Measurements from ENCODE around the gene PTX3.

PTX3 gene

GRCh38 chr3:157410945-157411344, 25.7 kb upstream of the PTX3 start:
- DNase-seq (ENCODE audit: extremely low spot score): no peak
- ChIA-PET POLR2A (no interaction called here), CTCF (no interaction called here)
- no peak for TF ChIP-seq FOXM1 (IDR thresholded peaks at IDR 0.05; ENCODE audit: borderline replicate concordance)
- no peak for TF ChIP-seq BHLHE40 (IDR thresholded peaks at IDR 0.05; ENCODE audit: borderline replicate concordance)
- TF ChIP-seq ELF4 (IDR thresholded peaks at IDR 0.05): no peak
- TF ChIP-seq NFRKB (IDR thresholded peaks at IDR 0.05): no peak
- TF ChIP-seq FOXK2 (IDR thresholded peaks at IDR 0.05): no peak
- no peak for TF ChIP-seq L3MBTL2 (conservative IDR thresholded peaks at IDR 0.05)
- no peak for TF ChIP-seq ARNT (IDR thresholded peaks at IDR 0.05)
- no peak for TF ChIP-seq LEF1 (IDR thresholded peaks at IDR 0.05; ENCODE audit: borderline replicate concordance)
- no peak for TF ChIP-seq HDGF (IDR thresholded peaks at IDR 0.05; ENCODE audit: borderline replicate concordance)
- no peak for TF ChIP-seq CTBP1 (IDR thresholded peaks at IDR 0.05; ENCODE audit: borderline replicate concordance)

DNA sequence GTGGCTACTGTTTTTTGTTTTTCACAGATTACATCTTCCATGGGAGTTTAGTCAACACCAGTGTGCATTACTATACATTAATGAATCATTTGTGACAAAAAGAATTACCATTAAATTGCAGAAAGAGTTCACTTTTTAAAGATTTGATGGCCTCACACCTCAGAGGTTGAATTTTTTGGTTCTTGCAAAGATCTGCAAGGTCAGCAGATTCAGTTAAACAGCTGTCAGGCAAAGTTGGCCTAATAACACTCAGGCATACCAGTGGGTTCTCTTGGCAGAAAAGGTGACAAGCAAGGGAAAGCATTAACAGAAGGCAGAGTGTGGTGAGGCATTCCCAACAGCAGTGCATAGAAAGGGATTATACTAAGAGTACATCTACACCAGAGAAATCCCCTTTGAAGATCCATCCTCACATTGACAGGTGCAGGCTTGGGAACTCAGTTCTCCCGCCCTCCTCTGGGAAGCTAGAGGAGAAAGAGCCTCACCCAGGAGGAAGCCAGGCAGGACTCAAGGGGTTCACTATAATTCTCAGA, 24.3 kb upstream of the PTX3 start:
- TF ChIP-seq TARDBP (IDR thresholded peaks at IDR 0.05): no peak
- TF ChIP-seq HDGF (IDR thresholded peaks at IDR 0.05; ENCODE audit: borderline replicate concordance): no peak
- no peak for TF ChIP-seq FOXK2 (IDR thresholded peaks at IDR 0.05)
- no peak for TF ChIP-seq L3MBTL2 (conservative IDR thresholded peaks at IDR 0.05)
- no peak for TF ChIP-seq CTBP1 (IDR thresholded peaks at IDR 0.05; ENCODE audit: borderline replicate concordance)
- no peak for TF ChIP-seq ELF4 (IDR thresholded peaks at IDR 0.05)
- TF ChIP-seq BHLHE40 (IDR thresholded peaks at IDR 0.05; ENCODE audit: borderline replicate concordance): no peak
- no peak for TF ChIP-seq ARNT (IDR thresholded peaks at IDR 0.05)
- DNase-seq (ENCODE audit: extremely low spot score): no peak
- ChIA-PET POLR2A (no interaction called here), CTCF (no interaction called here)

- DNase-seq (ENCODE audit: extremely low spot score): no peak
- TF ChIP-seq L3MBTL2 (conservative IDR thresholded peaks at IDR 0.05) (no peak), FOXK2 (IDR thresholded peaks at IDR 0.05) (no peak), ARNT (IDR thresholded peaks at IDR 0.05) (no peak), ELF4 (IDR thresholded peaks at IDR 0.05) (no peak), ZNF384 (IDR thresholded peaks at IDR 0.05) (no peak), CTBP1 (IDR thresholded peaks at IDR 0.05; ENCODE audit: borderline replicate concordance) (no peak), FOXA1 (IDR thresholded peaks at IDR 0.05) (no peak), NFRKB (IDR thresholded peaks at IDR 0.05) (no peak), LEF1 (IDR thresholded peaks at IDR 0.05; ENCODE audit: borderline replicate concordance) (no peak)
- ChIA-PET CTCF (no interaction called here), POLR2A (no interaction called here)
These were observed 21.8 kb upstream of the PTX3 start for GRCh38 chr3:157414861-157415260.

DNA sequence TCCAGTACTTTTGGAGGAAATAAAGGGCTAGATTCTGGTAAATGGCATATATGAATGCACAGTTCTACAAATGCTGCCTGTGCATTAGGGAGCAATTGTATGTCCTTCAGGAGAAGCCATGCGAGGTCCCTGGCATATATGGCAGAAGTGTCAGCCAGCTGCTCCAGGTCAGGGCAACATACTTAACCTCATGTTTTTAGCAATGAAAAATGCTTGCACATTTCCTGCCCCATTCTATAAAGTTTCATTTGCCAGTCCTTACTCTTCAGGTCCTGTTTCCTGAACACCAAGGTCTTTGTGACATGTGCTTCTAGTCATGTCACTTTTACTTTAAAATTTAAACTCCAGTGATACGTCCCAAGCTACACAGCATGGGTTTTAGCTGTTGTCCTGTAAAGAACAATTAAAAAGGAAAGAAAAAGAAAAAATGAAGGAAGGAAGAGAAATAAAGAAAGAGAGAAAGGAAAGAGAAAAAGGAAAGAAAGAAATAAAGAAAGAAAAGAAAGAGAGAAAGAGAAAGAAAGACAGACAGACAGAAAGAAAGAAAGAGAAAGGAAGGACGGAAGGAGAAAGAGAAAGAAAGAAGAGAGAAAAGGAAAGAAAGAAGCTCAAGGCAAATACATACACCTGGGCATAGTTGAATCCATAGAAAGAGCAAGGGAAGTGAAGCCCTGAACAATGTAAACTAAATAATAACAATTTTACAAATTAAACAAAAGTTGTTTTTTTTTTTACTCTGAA, 20.1 kb upstream of the PTX3 start:
- TF ChIP-seq TARDBP (IDR thresholded peaks at IDR 0.05) (no peak), HDGF (IDR thresholded peaks at IDR 0.05; ENCODE audit: borderline replicate concordance) (no peak), BHLHE40 (IDR thresholded peaks at IDR 0.05; ENCODE audit: borderline replicate concordance) (no peak), SUZ12 (IDR thresholded peaks at IDR 0.05) (no peak), L3MBTL2 (conservative IDR thresholded peaks at IDR 0.05) (no peak)
- no peak for DNase-seq (ENCODE audit: extremely low spot score)
- ChIA-PET POLR2A (no interaction called here), CTCF (interaction anchor here (0.6 kb wide), 1 partner anchor 311 kb away, joined by 4 read pairs; no protein-coding TSS in a partner anchor)

DNA sequence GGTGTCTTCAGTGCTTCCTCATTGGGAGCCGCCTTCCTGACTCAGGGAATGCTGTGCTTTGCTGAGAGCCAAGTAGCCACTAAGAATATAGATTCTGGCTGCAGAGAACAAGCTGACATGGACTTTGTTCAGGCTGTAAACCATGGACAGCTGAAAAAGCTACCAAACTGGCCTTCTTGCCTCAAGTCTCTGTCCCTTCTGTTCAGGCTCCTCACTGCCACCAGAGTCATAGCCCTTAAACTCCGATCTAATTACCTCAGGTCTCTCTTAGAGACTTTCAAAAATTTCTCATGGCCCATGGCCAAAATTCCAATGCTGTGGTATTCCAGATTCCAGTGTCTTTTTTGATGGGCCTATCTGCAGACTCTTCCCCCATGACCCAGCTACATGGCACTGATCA, 19.4 kb upstream of the PTX3 start:
- ChIA-PET POLR2A (no interaction called here), CTCF (no interaction called here)
- no peak for DNase-seq (ENCODE audit: extremely low spot score)
- TF ChIP-seq BHLHE40 (IDR thresholded peaks at IDR 0.05; ENCODE audit: borderline replicate concordance) (no peak), FOXA1 (IDR thresholded peaks at IDR 0.05) (no peak), ARNT (IDR thresholded peaks at IDR 0.05) (no peak), NFRKB (IDR thresholded peaks at IDR 0.05) (no peak), SP1 (IDR thresholded peaks at IDR 0.05) (no peak), ELF4 (IDR thresholded peaks at IDR 0.05) (no peak), TARDBP (IDR thresholded peaks at IDR 0.05) (no peak), LEF1 (IDR thresholded peaks at IDR 0.05; ENCODE audit: borderline replicate concordance) (no peak), FOXM1 (IDR thresholded peaks at IDR 0.05; ENCODE audit: borderline replicate concordance) (no peak), ZNF384 (IDR thresholded peaks at IDR 0.05) (no peak)

GRCh38 chr3:157418104-157418503, 18.5 kb upstream of the PTX3 start:
- TF ChIP-seq FOXK2 (IDR thresholded peaks at IDR 0.05) (no peak), LEF1 (IDR thresholded peaks at IDR 0.05; ENCODE audit: borderline replicate concordance) (no peak), TARDBP (IDR thresholded peaks at IDR 0.05) (no peak), SUZ12 (IDR thresholded peaks at IDR 0.05) (no peak), L3MBTL2 (conservative IDR thresholded peaks at IDR 0.05) (no peak), FOXA1 (IDR thresholded peaks at IDR 0.05) (no peak), FOXM1 (IDR thresholded peaks at IDR 0.05; ENCODE audit: borderline replicate concordance) (no peak), BHLHE40 (IDR thresholded peaks at IDR 0.05; ENCODE audit: borderline replicate concordance) (no peak), NFRKB (IDR thresholded peaks at IDR 0.05) (no peak)
- TF ChIP-seq, protein P1, sequence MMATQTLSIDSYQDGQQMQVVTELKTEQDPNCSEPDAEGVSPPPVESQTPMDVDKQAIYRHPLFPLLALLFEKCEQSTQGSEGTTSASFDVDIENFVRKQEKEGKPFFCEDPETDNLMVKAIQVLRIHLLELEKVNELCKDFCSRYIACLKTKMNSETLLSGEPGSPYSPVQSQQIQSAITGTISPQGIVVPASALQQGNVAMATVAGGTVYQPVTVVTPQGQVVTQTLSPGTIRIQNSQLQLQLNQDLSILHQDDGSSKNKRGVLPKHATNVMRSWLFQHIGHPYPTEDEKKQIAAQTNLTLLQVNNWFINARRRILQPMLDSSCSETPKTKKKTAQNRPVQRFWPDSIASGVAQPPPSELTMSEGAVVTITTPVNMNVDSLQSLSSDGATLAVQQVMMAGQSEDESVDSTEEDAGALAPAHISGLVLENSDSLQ (IDR thresholded peaks at IDR 0.05): no peak
- ChIA-PET POLR2A (no interaction called here), CTCF (no interaction called here)
- no peak for DNase-seq (ENCODE audit: extremely low spot score)

DNA sequence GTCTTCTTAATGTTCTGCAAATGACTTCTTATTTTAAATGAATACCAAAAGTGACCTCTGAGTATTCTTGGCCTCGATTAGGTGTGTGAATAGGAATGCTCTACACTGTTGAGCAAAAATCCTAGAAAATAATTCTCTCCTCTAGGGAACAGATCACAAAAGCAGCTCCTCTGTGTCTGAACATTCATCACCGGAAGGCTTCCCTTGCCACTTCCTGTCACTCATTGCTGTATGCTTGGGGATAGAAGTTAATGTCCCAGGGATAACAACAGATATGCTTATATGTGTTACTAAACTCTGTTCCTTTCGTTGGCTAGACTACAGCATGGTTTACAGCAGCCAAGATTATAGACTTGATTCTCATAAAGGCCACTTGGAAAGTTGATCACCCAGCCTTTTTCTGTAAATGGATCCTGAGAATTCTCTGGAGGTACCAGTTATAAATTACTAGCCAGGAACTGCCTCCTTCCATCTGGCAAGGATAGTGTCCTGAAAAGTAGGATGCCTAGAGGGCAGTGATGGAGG, 16.0 kb upstream of the PTX3 start:
- POLR2A ChIA-PET: no interaction called here

More for the DNA sequence above, 16.0 kb upstream of the PTX3 start:
- no peak for DNase-seq (ENCODE audit: extremely low spot score)
- CTCF ChIA-PET: no interaction called here
- TF ChIP-seq L3MBTL2 (conservative IDR thresholded peaks at IDR 0.05) (no peak), HDGF (IDR thresholded peaks at IDR 0.05; ENCODE audit: borderline replicate concordance) (no peak), FOXA1 (IDR thresholded peaks at IDR 0.05) (no peak), ARNT (IDR thresholded peaks at IDR 0.05) (no peak), SP1 (IDR thresholded peaks at IDR 0.05) (no peak), SUZ12 (IDR thresholded peaks at IDR 0.05) (no peak), CTBP1 (IDR thresholded peaks at IDR 0.05; ENCODE audit: borderline replicate concordance) (no peak), FOXK2 (IDR thresholded peaks at IDR 0.05) (no peak), BHLHE40 (IDR thresholded peaks at IDR 0.05; ENCODE audit: borderline replicate concordance) (no peak), TARDBP (IDR thresholded peaks at IDR 0.05) (no peak), FOXM1 (IDR thresholded peaks at IDR 0.05; ENCODE audit: borderline replicate concordance) (no peak), LEF1 (IDR thresholded peaks at IDR 0.05; ENCODE audit: borderline replicate concordance) (no peak), ZNF384 (IDR thresholded peaks at IDR 0.05) (no peak), NFRKB (IDR thresholded peaks at IDR 0.05) (no peak), ELF4 (IDR thresholded peaks at IDR 0.05) (no peak)
- TF ChIP-seq, protein P1 (IDR thresholded peaks at IDR 0.05): no peak

All from HEK293T (cell line).